GM23338 (cell line): ENCODE measurements around the gene AFP. TPM values are rescaled to one million over a fixed set of nuclear protein-coding genes. Genes with fewer than 3 reads are reported as not detected.

Experiments used
- ATAC-seq: fragments of 200-7000 bp; cut with Tn5 transposase; 3 replicates; pipeline ENCODE4 v1.9.1; 2020
- DNase-seq: peaks from one replicate; pipeline ENCODE4 v3.0.0-alpha.2; 2015; ENCODE audit warnings: low spot score
- H2AFZ ChIP-seq: fragments of 200-600 bp; sonication (generic); 2 replicates; pipeline ENCODE4 v1.8.0; 2016; ENCODE audit warnings: antibody characterized with exemption, mild to moderate bottlenecking, moderate library complexity
- H3F3A ChIP-seq: fragments of 200-600 bp; sonication (generic); replicated peaks from 2 replicates; pipeline ENCODE4 v1.8.0; 2017; ENCODE audit warnings: antibody characterized with exemption, mixed run types, low read depth
- H3K27ac ChIP-seq: fragments of 200-600 bp; sonication (generic); 2 replicates; pipeline ENCODE4 v1.6.1; 2016; ENCODE audit warnings: low read depth
- H3K27me3 ChIP-seq: fragments of 200-600 bp; sonication (generic); 2 replicates; pipeline ENCODE4 v1.8.0; 2016; ENCODE audit warnings: mild to moderate bottlenecking, mixed run types, moderate library complexity; ENCODE audit not compliant: insufficient read depth
- H3K36me3 ChIP-seq: fragments of 200-600 bp; sonication (generic); 2 replicates; pipeline ENCODE4 v1.8.0; 2016; ENCODE audit warnings: mild to moderate bottlenecking; ENCODE audit not compliant: insufficient read depth
- H3K4me1 ChIP-seq: fragments of 200-600 bp; sonication (generic); 2 replicates; pipeline ENCODE4 v1.8.0; 2016; ENCODE audit warnings: mild to moderate bottlenecking, moderate library complexity; ENCODE audit not compliant: insufficient read depth
- H3K4me2 ChIP-seq: fragments of 200-600 bp; sonication (generic); 2 replicates; pipeline ENCODE4 v1.7.1; 2017; ENCODE audit warnings: mixed run types
- H3K4me3 ChIP-seq: fragments of 200-600 bp; sonication (generic); 2 replicates; pipeline ENCODE4 v1.6.1; 2016; ENCODE audit warnings: mixed run types
- H3K79me2 ChIP-seq: fragments of 200-600 bp; sonication (generic); replicated peaks from 2 replicates; pipeline ENCODE4 v1.8.0; 2017; ENCODE audit warnings: mild to moderate bottlenecking; ENCODE audit not compliant: insufficient read depth
- H3K9me2 ChIP-seq: fragments of 200-600 bp; sonication (generic); 2 replicates; pipeline ENCODE4 v1.8.0; 2017; ENCODE audit not compliant: insufficient read depth
- H4K20me1 ChIP-seq: fragments of 200-600 bp; sonication (generic); replicated peaks from 2 replicates; pipeline ENCODE4 v1.8.0; 2017; ENCODE audit warnings: mild to moderate bottlenecking; ENCODE audit not compliant: insufficient read depth
- H3K27ac Mint-ChIP-seq: 2 replicates; pipeline ENCODE4 v1.8.0; 2020; ENCODE audit warnings: inconsistent platforms, mild to moderate bottlenecking, moderate library complexity, mixed read lengths
- H3K27me3 Mint-ChIP-seq: 3 replicates; pipeline ENCODE4 v1.8.0; 2022; ENCODE audit warnings: low read depth, mild to moderate bottlenecking, moderate library complexity, mixed read lengths, inconsistent platforms; ENCODE audit not compliant: insufficient read depth, poor library complexity
- H3K36me3 Mint-ChIP-seq: 3 replicates; pipeline ENCODE4 v1.8.0; 2021; ENCODE audit warnings: low read depth, mild to moderate bottlenecking, inconsistent platforms, moderate library complexity, mixed read lengths
- H3K4me1 Mint-ChIP-seq: 3 replicates; pipeline ENCODE4 v1.8.0; 2020; ENCODE audit warnings: mild to moderate bottlenecking, inconsistent platforms, mixed read lengths
- H3K4me3 Mint-ChIP-seq: 3 replicates; pipeline ENCODE4 v1.8.0; 2021; ENCODE audit warnings: moderate library complexity, mild to moderate bottlenecking, inconsistent platforms, mixed read lengths
- H3K9me3 Mint-ChIP-seq: 3 replicates; pipeline ENCODE4 v1.8.0; 2020; ENCODE audit warnings: moderate library complexity, mild to moderate bottlenecking, inconsistent platforms, mixed read lengths
- EZH2 ChIP-seq: fragments of 200-600 bp; sonication (generic); IDR thresholded peaks from one replicate; pipeline ENCODE4 v1.8.0; 2017; ENCODE audit warnings: antibody characterized with exemption, mild to moderate bottlenecking, low read depth; ENCODE audit not compliant: unreplicated experiment
- EZH2phosphoT487 ChIP-seq: fragments of 200-600 bp; sonication (generic); IDR thresholded peaks from one replicate; pipeline ENCODE4 v1.8.1; 2018; ENCODE audit warnings: antibody characterized with exemption; ENCODE audit not compliant: unreplicated experiment
- JUNB ChIP-seq: IDR thresholded peaks from one replicate; pipeline ENCODE4 v1.6.1; 2016; ENCODE audit warnings: antibody characterized with exemption; ENCODE audit not compliant: unreplicated experiment
- NANOG ChIP-seq: IDR thresholded peaks from 2 replicates; pipeline ENCODE4 v1.6.1; 2016; ENCODE audit warnings: antibody characterized with exemption, borderline replicate concordance
- POLR2AphosphoS5 ChIP-seq: IDR thresholded peaks from 2 replicates; pipeline ENCODE4 v1.6.1; 2016; ENCODE audit warnings: antibody characterized with exemption, low read depth
- STAT1 ChIP-seq: IDR thresholded peaks from one replicate; pipeline ENCODE4 v1.6.1; 2016; ENCODE audit warnings: antibody characterized with exemption; ENCODE audit not compliant: unreplicated experiment
- ZNF114 ChIP-seq: fragments of 250-450 bp; sonication (Bioruptor Pico); IDR thresholded peaks from 2 replicates; pipeline ENCODE4 v1.5.0; 2020; ENCODE audit warnings: mild to moderate bottlenecking, moderate library complexity
- polyA plus RNA-seq: library from polyadenylated mRNA; unstranded; fragments of >200 nt; fragmentation: Nextera tagmentation; extraction: Ambion mirVana; gene quantifications from 2 replicates; pipeline ENCODE4 v1.2.1, GENCODE V29; 2016
- total RNA-seq: library from RNA; depleted of rRNA; stranded (reverse); fragments of >200 nt; shearing (Covaris generic); gene quantifications from 2 replicates; pipeline ENCODE4 v1.2.3, GENCODE V29; 2014
- TF ChIP-seq, protein P1 (sequence below): fragments of 250-450 bp; sonication (Bioruptor Pico); IDR thresholded peaks from 2 replicates; pipeline ENCODE4 v1.5.0; 2020; ENCODE audit warnings: mild to moderate bottlenecking, moderate library complexity
- TF ChIP-seq, protein P2 (sequence below), 2 experiments: fragments of 200-600 bp in 1 of 2; sonication (generic) in 1 of 2; conservative IDR thresholded peaks; 2 replicates each; pipeline versions ENCODE4 v1.5.1 to v1.6.1; 2016 to 2017; ENCODE audit warnings: antibody characterized with exemption in 2 of 2, low read depth in 2 of 2, mild to moderate bottlenecking in 2 of 2, moderate library complexity in 1 of 2

The AFP gene
- total and polyA plus RNA-seq, 2 experiments from 2014 or later = 4.0 to 17.3 TPM

DNA sequence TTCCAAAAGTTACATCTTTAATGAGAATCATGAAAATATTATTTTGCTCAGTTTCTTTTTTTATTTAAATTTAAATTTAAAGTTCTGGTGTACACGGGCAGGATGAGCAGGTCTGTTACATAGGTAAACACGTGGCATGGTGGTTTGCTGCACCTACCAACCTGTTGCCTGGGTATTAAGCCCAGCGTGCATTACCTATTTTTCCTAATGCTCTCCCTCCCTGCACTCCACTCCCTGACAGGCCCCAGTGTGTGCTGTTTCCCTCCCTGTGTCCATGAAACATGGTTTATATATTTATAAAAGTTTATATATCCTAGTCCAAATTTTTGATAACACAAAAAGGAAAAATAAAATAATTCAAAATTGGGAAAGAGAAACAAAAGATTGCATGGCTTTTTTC is 4.0 kb downstream of the AFP start (continued):
- TF ChIP-seq, protein P1, sequence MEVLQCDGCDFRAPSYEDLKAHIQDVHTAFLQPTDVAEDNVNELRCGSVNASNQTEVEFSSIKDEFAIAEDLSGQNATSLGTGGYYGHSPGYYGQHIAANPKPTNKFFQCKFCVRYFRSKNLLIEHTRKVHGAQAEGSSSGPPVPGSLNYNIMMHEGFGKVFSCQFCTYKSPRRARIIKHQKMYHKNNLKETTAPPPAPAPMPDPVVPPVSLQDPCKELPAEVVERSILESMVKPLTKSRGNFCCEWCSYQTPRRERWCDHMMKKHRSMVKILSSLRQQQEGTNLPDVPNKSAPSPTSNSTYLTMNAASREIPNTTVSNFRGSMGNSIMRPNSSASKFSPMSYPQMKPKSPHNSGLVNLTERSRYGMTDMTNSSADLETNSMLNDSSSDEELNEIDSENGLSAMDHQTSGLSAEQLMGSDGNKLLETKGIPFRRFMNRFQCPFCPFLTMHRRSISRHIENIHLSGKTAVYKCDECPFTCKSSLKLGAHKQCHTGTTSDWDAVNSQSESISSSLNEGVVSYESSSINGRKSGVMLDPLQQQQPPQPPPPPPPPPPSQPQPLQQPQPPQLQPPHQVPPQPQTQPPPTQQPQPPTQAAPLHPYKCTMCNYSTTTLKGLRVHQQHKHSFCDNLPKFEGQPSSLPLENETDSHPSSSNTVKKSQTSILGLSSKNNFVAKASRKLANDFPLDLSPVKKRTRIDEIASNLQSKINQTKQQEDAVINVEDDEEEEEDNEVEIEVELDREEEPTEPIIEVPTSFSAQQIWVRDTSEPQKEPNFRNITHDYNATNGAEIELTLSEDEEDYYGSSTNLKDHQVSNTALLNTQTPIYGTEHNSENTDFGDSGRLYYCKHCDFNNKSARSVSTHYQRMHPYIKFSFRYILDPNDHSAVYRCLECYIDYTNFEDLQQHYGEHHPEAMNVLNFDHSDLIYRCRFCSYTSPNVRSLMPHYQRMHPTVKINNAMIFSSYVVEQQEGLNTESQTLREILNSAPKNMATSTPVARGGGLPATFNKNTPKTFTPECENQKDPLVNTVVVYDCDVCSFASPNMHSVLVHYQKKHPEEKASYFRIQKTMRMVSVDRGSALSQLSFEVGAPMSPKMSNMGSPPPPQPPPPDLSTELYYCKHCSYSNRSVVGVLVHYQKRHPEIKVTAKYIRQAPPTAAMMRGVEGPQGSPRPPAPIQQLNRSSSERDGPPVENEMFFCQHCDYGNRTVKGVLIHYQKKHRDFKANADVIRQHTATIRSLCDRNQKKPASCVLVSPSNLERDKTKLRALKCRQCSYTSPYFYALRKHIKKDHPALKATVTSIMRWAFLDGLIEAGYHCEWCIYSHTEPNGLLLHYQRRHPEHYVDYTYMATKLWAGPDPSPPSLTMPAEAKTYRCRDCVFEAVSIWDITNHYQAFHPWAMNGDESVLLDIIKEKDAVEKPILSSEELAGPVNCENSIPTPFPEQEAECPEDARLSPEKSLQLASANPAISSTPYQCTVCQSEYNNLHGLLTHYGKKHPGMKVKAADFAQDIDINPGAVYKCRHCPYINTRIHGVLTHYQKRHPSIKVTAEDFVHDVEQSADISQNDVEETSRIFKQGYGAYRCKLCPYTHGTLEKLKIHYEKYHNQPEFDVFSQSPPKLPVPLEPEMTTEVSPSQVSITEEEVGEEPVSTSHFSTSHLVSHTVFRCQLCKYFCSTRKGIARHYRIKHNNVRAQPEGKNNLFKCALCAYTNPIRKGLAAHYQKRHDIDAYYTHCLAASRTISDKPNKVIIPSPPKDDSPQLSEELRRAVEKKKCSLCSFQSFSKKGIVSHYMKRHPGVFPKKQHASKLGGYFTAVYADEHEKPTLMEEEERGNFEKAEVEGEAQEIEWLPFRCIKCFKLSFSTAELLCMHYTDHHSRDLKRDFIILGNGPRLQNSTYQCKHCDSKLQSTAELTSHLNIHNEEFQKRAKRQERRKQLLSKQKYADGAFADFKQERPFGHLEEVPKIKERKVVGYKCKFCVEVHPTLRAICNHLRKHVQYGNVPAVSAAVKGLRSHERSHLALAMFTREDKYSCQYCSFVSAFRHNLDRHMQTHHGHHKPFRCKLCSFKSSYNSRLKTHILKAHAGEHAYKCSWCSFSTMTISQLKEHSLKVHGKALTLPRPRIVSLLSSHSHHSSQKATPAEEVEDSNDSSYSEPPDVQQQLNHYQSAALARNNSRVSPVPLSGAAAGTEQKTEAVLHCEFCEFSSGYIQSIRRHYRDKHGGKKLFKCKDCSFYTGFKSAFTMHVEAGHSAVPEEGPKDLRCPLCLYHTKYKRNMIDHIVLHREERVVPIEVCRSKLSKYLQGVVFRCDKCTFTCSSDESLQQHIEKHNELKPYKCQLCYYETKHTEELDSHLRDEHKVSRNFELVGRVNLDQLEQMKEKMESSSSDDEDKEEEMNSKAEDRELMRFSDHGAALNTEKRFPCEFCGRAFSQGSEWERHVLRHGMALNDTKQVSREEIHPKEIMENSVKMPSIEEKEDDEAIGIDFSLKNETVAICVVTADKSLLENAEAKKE = no peak

DNA sequence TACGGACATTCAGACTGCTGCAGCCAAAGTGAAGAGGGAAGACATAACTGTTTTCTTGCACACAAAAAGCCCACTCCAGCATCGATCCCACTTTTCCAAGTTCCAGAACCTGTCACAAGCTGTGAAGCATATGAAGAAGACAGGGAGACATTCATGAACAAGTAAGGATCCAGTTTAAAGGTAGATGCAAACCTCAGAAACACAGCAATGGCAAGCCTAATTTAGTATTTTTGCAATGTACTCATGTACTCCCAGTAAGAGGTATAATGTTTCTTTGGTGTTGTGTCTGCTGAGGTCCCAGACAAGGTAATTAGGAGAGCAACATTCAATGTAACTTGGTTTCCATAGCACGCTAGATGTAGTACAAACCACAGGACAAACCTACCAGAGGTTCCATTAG is 4.6 kb downstream of the AFP start:
- Histone ChIP-seq H3K9me2 (no peaks in the 10 kb centered on the region), H3K79me2 (no peaks in the 10 kb centered on the region), H3K4me2 (no peak overlapping the region), H4K20me1 (no peaks in the 10 kb centered on the region), H3K4me3 (no peak overlapping the region), H3K27ac (no peak overlapping the region), H3K4me1 (no peaks in the 10 kb centered on the region), H2AFZ (no peak overlapping the region), H3K36me3 (no peaks in the 10 kb centered on the region), H3K27me3 (no peaks in the 10 kb centered on the region), H3F3A (no peaks in the 10 kb centered on the region)
- no peak for ATAC-seq
- Mint-ChIP-seq H3K36me3 (no peaks in the 10 kb centered on the region), H3K4me1 (no peaks in the 10 kb centered on the region), H3K27me3 (no peaks in the 10 kb centered on the region), H3K4me3 (no peak overlapping the region), H3K9me3 (no peaks in the 10 kb centered on the region), H3K27ac (no peak overlapping the region)
- no peak for DNase-seq
- TF ChIP-seq EZH2phosphoT487 = no peak
- no peak for TF ChIP-seq EZH2
- TF ChIP-seq, protein P2, sequence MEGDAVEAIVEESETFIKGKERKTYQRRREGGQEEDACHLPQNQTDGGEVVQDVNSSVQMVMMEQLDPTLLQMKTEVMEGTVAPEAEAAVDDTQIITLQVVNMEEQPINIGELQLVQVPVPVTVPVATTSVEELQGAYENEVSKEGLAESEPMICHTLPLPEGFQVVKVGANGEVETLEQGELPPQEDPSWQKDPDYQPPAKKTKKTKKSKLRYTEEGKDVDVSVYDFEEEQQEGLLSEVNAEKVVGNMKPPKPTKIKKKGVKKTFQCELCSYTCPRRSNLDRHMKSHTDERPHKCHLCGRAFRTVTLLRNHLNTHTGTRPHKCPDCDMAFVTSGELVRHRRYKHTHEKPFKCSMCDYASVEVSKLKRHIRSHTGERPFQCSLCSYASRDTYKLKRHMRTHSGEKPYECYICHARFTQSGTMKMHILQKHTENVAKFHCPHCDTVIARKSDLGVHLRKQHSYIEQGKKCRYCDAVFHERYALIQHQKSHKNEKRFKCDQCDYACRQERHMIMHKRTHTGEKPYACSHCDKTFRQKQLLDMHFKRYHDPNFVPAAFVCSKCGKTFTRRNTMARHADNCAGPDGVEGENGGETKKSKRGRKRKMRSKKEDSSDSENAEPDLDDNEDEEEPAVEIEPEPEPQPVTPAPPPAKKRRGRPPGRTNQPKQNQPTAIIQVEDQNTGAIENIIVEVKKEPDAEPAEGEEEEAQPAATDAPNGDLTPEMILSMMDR (conservative IDR thresholded peaks at IDR 0.05; ENCODE audit: low read depth in 2 of 2) = no peak
- no peak for TF ChIP-seq POLR2AphosphoS5
- no peak for TF ChIP-seq ZNF114 (CRISPR knock-in tag)
- TF ChIP-seq JUNB = no peak
- TF ChIP-seq STAT1 = no peak
- no peak for TF ChIP-seq NANOG
